HEK293 (cell line): Measurements from ENCODE around the gene FNIP1.
"Not testable (repeated sequence)": the region's sequence is repeated elsewhere in the genome, so short reads cannot be mapped to it uniquely, and the experiment has no call there.

ENCODE experiments used
- CTCF ChIA-PET: fragments of 350-600 bp; formaldehyde crosslinking; extraction: SDS; loops from one replicate; lab custom pipeline; 2021; ENCODE audit warnings: antibody characterized with exemption; lab: Yijun Ruan, JAX
- POLR2A ChIA-PET: fragments of 300-600 bp; formaldehyde crosslinking; extraction: SDS; loops from one replicate; lab custom pipeline; 2020; ENCODE audit warnings: antibody characterized with exemption, inconsistent platforms; lab: Yijun Ruan, JAX
- H3K27ac ChIP-seq: fragments of 200-500 bp; sonication (Bioruptor generic); 2 replicates; pipeline ENCODE4 v1.5.1; 2014; ENCODE audit warnings: low read depth, low read length, control low read depth, inconsistent platforms; ENCODE audit errors: extremely low read depth
- H3K36me3 ChIP-seq, 2 experiments: fragments of 200-500 bp in 1 of 2; sonication (Bioruptor generic) in 1 of 2; 1 replicate in 1 of 2; 2 replicates in 1 of 2; pipeline ENCODE4 v1.5.1; 2014 to 2017; ENCODE audit warnings: inconsistent platforms in 2 of 2, low read length in 2 of 2; ENCODE audit not compliant: control insufficient read depth in 2 of 2, insufficient read depth in 1 of 2
- H3K4me1 ChIP-seq: fragments of 200-500 bp; sonication (Bioruptor generic); 2 replicates; pipeline ENCODE4 v1.5.1; 2014; ENCODE audit warnings: mild to moderate bottlenecking, low read length, inconsistent platforms; ENCODE audit not compliant: control insufficient read depth, insufficient read depth
- H3K4me3 ChIP-seq: 2 replicates; pipeline ENCODE4 v1.5.1; 2011; ENCODE audit warnings: low read depth, mild to moderate bottlenecking, control low read depth, low read length, moderate library complexity
- H3K9me3 ChIP-seq: fragments of 200-500 bp; sonication (Bioruptor generic); 2 replicates; pipeline ENCODE4 v1.5.1; 2014; ENCODE audit warnings: low read depth, low read length, inconsistent platforms; ENCODE audit not compliant: control insufficient read depth, insufficient read depth
- ZBTB26 ChIP-seq: fragments of 450-650 bp; formaldehyde crosslinking; optimal IDR thresholded peaks from 2 replicates; pipeline ENCODE3; 2016; ENCODE audit warnings: missing biosample characterization, mild to moderate bottlenecking, missing genetic modification characterization
- ZNF140 ChIP-seq: fragments of 450-650 bp; formaldehyde crosslinking; IDR thresholded peaks from 2 replicates; pipeline ENCODE4 v1.5.1; 2016; ENCODE audit warnings: missing biosample characterization, missing genetic modification characterization
- ZNF175 ChIP-seq: fragments of 450-650 bp; formaldehyde crosslinking; IDR thresholded peaks from 2 replicates; pipeline ENCODE4 v1.5.1; 2016; ENCODE audit warnings: missing biosample characterization, missing genetic modification characterization
- ZNF184 ChIP-seq: fragments of 450-650 bp; IDR thresholded peaks from 2 replicates; pipeline ENCODE4 v1.5.1; 2018; ENCODE audit warnings: missing biosample characterization, mild to moderate bottlenecking, missing genetic modification characterization
- ZNF23 ChIP-seq: fragments of 450-650 bp; formaldehyde crosslinking; IDR thresholded peaks from 2 replicates; pipeline ENCODE4 v1.5.1; 2016; ENCODE audit warnings: missing biosample characterization, missing genetic modification characterization, borderline replicate concordance
- ZNF248 ChIP-seq: fragments of 450-650 bp; formaldehyde crosslinking; IDR thresholded peaks from 2 replicates; pipeline ENCODE4 v1.5.1; 2017; ENCODE audit warnings: missing biosample characterization, missing genetic modification characterization
- ZNF423 ChIP-seq: fragments of 450-650 bp; formaldehyde crosslinking; IDR thresholded peaks from 2 replicates; pipeline ENCODE4 v1.5.1; 2016; ENCODE audit warnings: missing biosample characterization, missing genetic modification characterization
- ZNF426 ChIP-seq: fragments of 450-650 bp; formaldehyde crosslinking; IDR thresholded peaks from 2 replicates; pipeline ENCODE4 v1.5.1; 2017; ENCODE audit warnings: missing biosample characterization, missing genetic modification characterization, mild to moderate bottlenecking, inconsistent platforms, moderate library complexity
- ZNF48 ChIP-seq: fragments of 450-650 bp; formaldehyde crosslinking; IDR thresholded peaks from 2 replicates; pipeline ENCODE4 v1.5.1; 2016; ENCODE audit warnings: missing biosample characterization, missing genetic modification characterization
- ZNF629 ChIP-seq: fragments of 450-650 bp; formaldehyde crosslinking; IDR thresholded peaks from 2 replicates; pipeline ENCODE4 v1.5.1; 2017; ENCODE audit warnings: missing biosample characterization, missing genetic modification characterization
- ZSCAN30 ChIP-seq: fragments of 450-650 bp; IDR thresholded peaks from 2 replicates; pipeline ENCODE4 v1.5.1; 2018; ENCODE audit warnings: missing biosample characterization, mild to moderate bottlenecking, missing genetic modification characterization, moderate library complexity
- ZXDB ChIP-seq: fragments of 450-650 bp; formaldehyde crosslinking; IDR thresholded peaks from 2 replicates; pipeline ENCODE4 v1.5.1; 2016; ENCODE audit warnings: missing biosample characterization, missing genetic modification characterization
- TF ChIP-seq, protein P1 (sequence below): fragments of 450-650 bp; formaldehyde crosslinking; IDR thresholded peaks from 2 replicates; pipeline ENCODE4 v1.5.1; 2016; ENCODE audit warnings: missing biosample characterization, missing genetic modification characterization, low read depth
- TF ChIP-seq, protein P2 (sequence below): fragments of 450-650 bp; formaldehyde crosslinking; IDR thresholded peaks from 2 replicates; pipeline ENCODE4 v1.5.1; 2016; ENCODE audit warnings: missing biosample characterization, missing genetic modification characterization
- TF ChIP-seq, protein P3 (sequence below): fragments of 450-650 bp; formaldehyde crosslinking; IDR thresholded peaks from 2 replicates; pipeline ENCODE4 v1.5.1; 2016; ENCODE audit warnings: missing biosample characterization, missing genetic modification characterization

Gene FNIP1

GRCh38 chr5:131679911-131680310 is 116.9 kb downstream of the FNIP1 start:
- Histone ChIP-seq H3K9me3 (no peaks in the 10 kb centered on the region), H3K4me1 (no peaks in the 10 kb centered on the region), H3K27ac (no peak overlapping the region), H3K4me3 (no peak overlapping the region), H3K36me3 (peaks cover 8 to 47% of the 10 kb centered on the region in 2 experiments)
- CTCF ChIA-PET, result no interaction called here
- POLR2A ChIA-PET, result no interaction called here
- TF ChIP-seq ZBTB26 (no peak), ZXDB (tag by site-specific recombination) (0 out of 2 replicates have a peak, but pooled peaks have one; percentile 21)

DNA sequence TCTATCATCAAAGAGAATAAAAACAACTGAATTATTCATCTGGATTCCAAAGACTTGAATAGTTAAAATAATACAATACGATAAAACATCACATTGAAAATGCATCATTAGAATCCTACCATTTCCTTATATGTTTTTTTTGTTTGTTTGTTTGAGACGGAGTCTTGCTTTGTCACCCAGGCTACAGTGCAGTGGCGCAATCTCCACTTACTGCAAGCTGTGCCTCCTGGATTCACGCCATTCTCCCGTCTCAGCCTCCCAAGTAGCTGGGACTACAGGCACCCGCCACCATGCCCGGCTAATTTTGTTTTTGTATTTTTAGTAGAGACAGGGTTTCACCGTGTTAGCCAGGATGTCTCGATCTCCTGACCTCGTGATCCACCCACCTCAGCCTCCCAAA is 118.5 kb downstream of the FNIP1 start:
- H3K4me1 ChIP-seq, H3K4me3 ChIP-seq, POLR2A ChIA-PET, H3K27ac ChIP-seq, H3K9me3 ChIP-seq: not testable (repeated sequence)
- H3K36me3 ChIP-seq, result peaks cover 8 to 60% of the 10 kb centered on the region in 2 experiments
- CTCF ChIA-PET, result interaction anchor here (0.6 kb wide), 1 partner anchor 683 kb away, joined by 3 read pairs; no protein-coding TSS in a partner anchor

DNA sequence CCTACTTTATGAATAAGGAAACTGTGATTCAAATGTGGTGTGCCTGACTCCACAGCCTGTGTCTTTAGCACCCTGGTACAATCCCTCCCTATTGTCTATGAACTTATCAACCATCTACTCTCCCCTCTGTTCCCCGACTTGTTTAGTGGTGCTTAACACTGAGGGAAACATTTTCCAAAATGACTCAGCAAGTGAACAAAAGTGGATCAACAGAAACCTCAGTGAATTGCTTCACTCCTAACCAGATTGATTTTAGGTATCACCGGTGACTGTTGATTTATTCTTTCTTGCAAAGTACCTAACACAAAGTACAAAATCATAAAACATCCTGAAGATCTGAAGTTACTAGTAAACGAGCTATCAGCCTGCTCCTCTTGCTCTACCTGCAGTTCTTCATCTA is 119.7 kb downstream of the FNIP1 start:
- TF ChIP-seq ZNF423 (tag by site-specific recombination) (no peak), ZNF629 (tag by site-specific recombination) (no peak), ZSCAN30 (tag by site-specific recombination) (no peak)
- TF ChIP-seq, protein P1, sequence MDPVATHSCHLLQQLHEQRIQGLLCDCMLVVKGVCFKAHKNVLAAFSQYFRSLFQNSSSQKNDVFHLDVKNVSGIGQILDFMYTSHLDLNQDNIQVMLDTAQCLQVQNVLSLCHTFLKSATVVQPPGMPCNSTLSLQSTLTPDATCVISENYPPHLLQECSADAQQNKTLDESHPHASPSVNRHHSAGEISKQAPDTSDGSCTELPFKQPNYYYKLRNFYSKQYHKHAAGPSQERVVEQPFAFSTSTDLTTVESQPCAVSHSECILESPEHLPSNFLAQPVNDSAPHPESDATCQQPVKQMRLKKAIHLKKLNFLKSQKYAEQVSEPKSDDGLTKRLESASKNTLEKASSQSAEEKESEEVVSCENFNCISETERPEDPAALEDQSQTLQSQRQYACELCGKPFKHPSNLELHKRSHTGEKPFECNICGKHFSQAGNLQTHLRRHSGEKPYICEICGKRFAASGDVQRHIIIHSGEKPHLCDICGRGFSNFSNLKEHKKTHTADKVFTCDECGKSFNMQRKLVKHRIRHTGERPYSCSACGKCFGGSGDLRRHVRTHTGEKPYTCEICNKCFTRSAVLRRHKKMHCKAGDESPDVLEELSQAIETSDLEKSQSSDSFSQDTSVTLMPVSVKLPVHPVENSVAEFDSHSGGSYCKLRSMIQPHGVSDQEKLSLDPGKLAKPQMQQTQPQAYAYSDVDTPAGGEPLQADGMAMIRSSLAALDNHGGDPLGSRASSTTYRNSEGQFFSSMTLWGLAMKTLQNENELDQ (tag by site-specific recombination), result no peak
- CTCF ChIA-PET, result interaction anchor here (0.5 kb wide), 1 partner anchor 144 kb away, joined by 4 read pairs; no protein-coding TSS in a partner anchor

DNA sequence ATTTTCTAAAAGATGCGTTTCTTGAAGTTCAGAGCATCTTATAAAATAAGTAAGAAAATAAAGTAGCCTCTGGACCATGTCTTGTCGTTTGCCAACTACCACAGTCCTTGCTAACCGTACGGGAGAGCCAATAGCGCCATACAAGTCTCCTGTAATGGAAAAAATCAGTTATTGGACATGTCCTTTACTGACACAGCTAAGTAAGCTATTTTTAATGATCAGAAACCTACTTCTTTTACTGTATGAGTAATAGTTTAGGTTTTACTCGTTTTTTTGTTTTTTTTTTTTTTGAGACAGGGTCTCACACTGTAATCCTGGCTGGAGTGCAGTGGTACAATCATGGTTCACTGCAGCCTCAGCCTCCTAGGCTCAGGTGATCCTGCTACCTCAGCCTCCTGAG is 124.0 kb downstream of the FNIP1 start:
- POLR2A ChIA-PET, result no interaction called here
- CTCF ChIA-PET, result no interaction called here
- TF ChIP-seq ZNF23 (tag by site-specific recombination), result no peak
- Histone ChIP-seq H3K9me3 (no peaks in the 10 kb centered on the region), H3K4me1 (no peaks in the 10 kb centered on the region), H3K4me3 (no peak overlapping the region), H3K27ac (no peak overlapping the region), H3K36me3 (peaks cover 12 to 85% of the 10 kb centered on the region in 2 experiments)

More for the DNA sequence above, 119.7 kb downstream of the FNIP1 start:
- no peak overlapping the region for H3K27ac ChIP-seq
- no peaks in the 10 kb centered on the region for H3K4me1 ChIP-seq
- H3K9me3 ChIP-seq, result no peaks in the 10 kb centered on the region
- peaks cover 8 to 70% of the 10 kb centered on the region in 2 experiments for H3K36me3 ChIP-seq
- H3K4me3 ChIP-seq, result no peak overlapping the region
- POLR2A ChIA-PET, result no interaction called here

DNA sequence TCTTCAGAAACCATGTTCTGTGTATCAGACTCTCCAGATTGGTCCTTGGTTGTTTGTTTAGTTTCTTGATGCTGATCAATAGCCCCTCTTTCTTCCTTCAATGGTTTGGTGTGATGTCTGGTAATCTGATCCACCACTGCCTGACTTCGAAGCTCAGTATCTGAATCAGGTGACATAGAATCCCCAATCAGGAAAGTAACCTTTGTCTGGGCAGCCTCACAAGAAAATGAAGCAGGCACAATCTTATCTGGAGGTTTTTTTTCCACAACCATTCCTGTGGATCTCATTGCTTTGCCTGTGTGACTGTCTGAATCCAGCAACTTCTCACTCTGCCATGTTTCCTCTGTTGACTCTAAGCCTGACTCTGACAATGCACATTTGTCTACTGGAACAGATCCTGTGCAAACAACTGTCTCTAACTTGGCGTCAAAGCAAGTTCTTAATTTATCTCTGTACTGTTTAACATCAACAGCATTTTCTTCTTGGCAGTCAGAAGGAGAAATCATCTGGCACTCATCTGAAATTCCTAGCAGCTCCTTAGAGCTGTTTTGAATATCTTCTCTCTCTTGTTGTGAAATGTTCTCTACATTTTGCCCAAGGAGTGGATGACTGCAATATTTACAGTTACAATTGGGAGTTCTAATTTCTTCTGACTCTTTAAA is 124.7 kb downstream of the FNIP1 start:
- H3K4me1 ChIP-seq, result no peaks in the 10 kb centered on the region
- TF ChIP-seq ZNF48 (tag by site-specific recombination) (no peak), ZNF184 (tag by site-specific recombination) (no peak), ZNF175 (tag by site-specific recombination) (no peak), ZNF426 (no peak), ZNF248 (no peak), ZNF140 (no peak)
- TF ChIP-seq, protein P2, sequence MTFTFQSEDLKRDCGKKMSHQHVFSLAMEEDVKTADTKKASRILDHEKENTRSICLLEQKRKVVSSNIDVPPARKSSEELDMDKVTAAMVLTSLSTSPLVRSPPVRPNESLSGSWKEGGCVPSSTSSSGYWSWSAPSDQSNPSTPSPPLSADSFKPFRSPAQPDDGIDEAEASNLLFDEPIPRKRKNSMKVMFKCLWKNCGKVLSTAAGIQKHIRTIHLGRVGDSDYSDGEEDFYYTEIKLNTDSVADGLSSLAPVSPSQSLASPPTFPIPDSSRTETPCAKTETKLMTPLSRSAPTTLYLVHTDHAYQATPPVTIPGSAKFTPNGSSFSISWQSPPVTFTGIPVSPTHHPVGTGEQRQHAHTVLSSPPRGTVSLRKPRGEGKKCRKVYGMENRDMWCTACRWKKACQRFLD (tag by site-specific recombination), result no peak
- TF ChIP-seq, protein P3, sequence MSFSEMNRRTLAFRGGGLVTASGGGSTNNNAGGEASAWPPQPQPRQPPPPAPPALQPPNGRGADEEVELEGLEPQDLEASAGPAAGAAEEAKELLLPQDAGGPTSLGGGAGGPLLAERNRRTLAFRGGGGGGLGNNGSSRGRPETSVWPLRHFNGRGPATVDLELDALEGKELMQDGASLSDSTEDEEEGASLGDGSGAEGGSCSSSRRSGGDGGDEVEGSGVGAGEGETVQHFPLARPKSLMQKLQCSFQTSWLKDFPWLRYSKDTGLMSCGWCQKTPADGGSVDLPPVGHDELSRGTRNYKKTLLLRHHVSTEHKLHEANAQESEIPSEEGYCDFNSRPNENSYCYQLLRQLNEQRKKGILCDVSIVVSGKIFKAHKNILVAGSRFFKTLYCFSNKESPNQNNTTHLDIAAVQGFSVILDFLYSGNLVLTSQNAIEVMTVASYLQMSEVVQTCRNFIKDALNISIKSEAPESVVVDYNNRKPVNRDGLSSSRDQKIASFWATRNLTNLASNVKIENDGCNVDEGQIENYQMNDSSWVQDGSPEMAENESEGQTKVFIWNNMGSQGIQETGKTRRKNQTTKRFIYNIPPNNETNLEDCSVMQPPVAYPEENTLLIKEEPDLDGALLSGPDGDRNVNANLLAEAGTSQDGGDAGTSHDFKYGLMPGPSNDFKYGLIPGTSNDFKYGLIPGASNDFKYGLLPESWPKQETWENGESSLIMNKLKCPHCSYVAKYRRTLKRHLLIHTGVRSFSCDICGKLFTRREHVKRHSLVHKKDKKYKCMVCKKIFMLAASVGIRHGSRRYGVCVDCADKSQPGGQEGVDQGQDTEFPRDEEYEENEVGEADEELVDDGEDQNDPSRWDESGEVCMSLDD (tag by site-specific recombination), result no peak

More for the DNA sequence above, 124.7 kb downstream of the FNIP1 start:
- no peak overlapping the region for H3K27ac ChIP-seq
- POLR2A ChIA-PET, result no interaction called here
- no peak overlapping the region for H3K4me3 ChIP-seq
- CTCF ChIA-PET, result no interaction called here
- H3K36me3 ChIP-seq, result peaks cover 12 to 78% of the 10 kb centered on the region in 2 experiments
- no peaks in the 10 kb centered on the region for H3K9me3 ChIP-seq
